Endodermal cell (in vitro differentiated cells): ENCODE measurements around the gene SEC24D. TPM values are rescaled to one million over a fixed set of nuclear protein-coding genes. Genes with fewer than 3 reads are reported as not detected.

ENCODE experiments used
- DNase-seq: peaks from one replicate; pipeline ENCODE4 v3.0.0-alpha.2; 2017
- H3K27ac ChIP-seq: 2 replicates; pipeline ENCODE4 v1.5.1; 2013; ENCODE audit warnings: mild to moderate bottlenecking, low read depth, low read length, moderate library complexity
- H3K27me3 ChIP-seq: 2 replicates; pipeline ENCODE4 v1.6.1; 2013; ENCODE audit warnings: mild to moderate bottlenecking, low read length, moderate library complexity; ENCODE audit not compliant: insufficient read depth, control insufficient read depth, poor library complexity, severe bottlenecking
- H3K36me3 ChIP-seq: 2 replicates; pipeline ENCODE4 v1.7.0; 2013; ENCODE audit warnings: mild to moderate bottlenecking, low read length, moderate library complexity; ENCODE audit not compliant: control insufficient read depth, insufficient read depth
- H3K4me1 ChIP-seq: one replicate; pipeline ENCODE4 v1.7.0; 2013; ENCODE audit warnings: low read length; ENCODE audit not compliant: control insufficient read depth, insufficient read depth
- H3K4me3 ChIP-seq: 2 replicates; pipeline ENCODE4 v1.5.1; 2013; ENCODE audit warnings: mild to moderate bottlenecking, low read length, moderate library complexity
- H3K9ac ChIP-seq: 2 replicates; pipeline ENCODE4 v1.6.1; 2013; ENCODE audit warnings: mild to moderate bottlenecking, low read length, moderate library complexity; ENCODE audit not compliant: poor library complexity, severe bottlenecking; ENCODE audit errors: extremely low read depth
- H3K9me3 ChIP-seq: 2 replicates; pipeline ENCODE4 v1.6.1; 2013; ENCODE audit warnings: mild to moderate bottlenecking, low read length, moderate library complexity; ENCODE audit not compliant: control insufficient read depth
- H3K27ac Mint-ChIP-seq: 2 replicates; pipeline ENCODE4 v1.8.0; 2020; ENCODE audit warnings: mixed read lengths
- H3K27me3 Mint-ChIP-seq: 2 replicates; pipeline ENCODE4 v1.8.0; 2021; ENCODE audit warnings: mild to moderate bottlenecking, mixed read lengths; ENCODE audit not compliant: insufficient read depth
- H3K36me3 Mint-ChIP-seq: 2 replicates; pipeline ENCODE4 v1.8.0; 2020; ENCODE audit warnings: low read depth, mixed read lengths
- H3K4me1 Mint-ChIP-seq: 2 replicates; pipeline ENCODE4 v1.8.0; 2020; ENCODE audit warnings: mixed read lengths
- H3K4me3 Mint-ChIP-seq: 2 replicates; pipeline ENCODE4 v1.8.0; 2020; ENCODE audit warnings: mild to moderate bottlenecking, moderate library complexity, mixed read lengths
- H3K9me3 Mint-ChIP-seq: 2 replicates; pipeline ENCODE4 v1.8.0; 2020; ENCODE audit warnings: mild to moderate bottlenecking, mixed read lengths
- WGBS, 2 experiments: methylation state at CpG; one replicate each; pipeline versions ENCODE4 v1.1.5 to v1.1.7; 2013; ENCODE audit warnings: missing lambda C conversion rate in 2 of 2, mixed read lengths in 1 of 2; ENCODE audit not compliant: insufficient coverage in 1 of 2, insufficient read length in 1 of 2; 5-methylcytosine and 5-hydroxymethylcytosine counted together
- total RNA-seq, 2 donors: library from RNA; stranded (reverse); fragmentation: NEBNext Ultra II Directional in 1 of 2; extraction: Animal tissue kit (Norgen Biotek cat#: 25700) in 1 of 2; gene quantifications; 2 replicates in 1 of 2; 3 replicates in 1 of 2; pipeline ENCODE4 v1.2.1, GENCODE V29; 2021
- TF ChIP-seq, protein P1 (sequence below): fragments of 200-600 bp; sonication (generic); conservative IDR thresholded peaks from 2 replicates; pipeline ENCODE4 v1.5.0; 2021; ENCODE audit warnings: antibody characterized with exemption, mild to moderate bottlenecking

SEC24D gene
- total RNA-seq, 2 donors from 2014 or later, result 40.4 to 42.8 TPM

DNA sequence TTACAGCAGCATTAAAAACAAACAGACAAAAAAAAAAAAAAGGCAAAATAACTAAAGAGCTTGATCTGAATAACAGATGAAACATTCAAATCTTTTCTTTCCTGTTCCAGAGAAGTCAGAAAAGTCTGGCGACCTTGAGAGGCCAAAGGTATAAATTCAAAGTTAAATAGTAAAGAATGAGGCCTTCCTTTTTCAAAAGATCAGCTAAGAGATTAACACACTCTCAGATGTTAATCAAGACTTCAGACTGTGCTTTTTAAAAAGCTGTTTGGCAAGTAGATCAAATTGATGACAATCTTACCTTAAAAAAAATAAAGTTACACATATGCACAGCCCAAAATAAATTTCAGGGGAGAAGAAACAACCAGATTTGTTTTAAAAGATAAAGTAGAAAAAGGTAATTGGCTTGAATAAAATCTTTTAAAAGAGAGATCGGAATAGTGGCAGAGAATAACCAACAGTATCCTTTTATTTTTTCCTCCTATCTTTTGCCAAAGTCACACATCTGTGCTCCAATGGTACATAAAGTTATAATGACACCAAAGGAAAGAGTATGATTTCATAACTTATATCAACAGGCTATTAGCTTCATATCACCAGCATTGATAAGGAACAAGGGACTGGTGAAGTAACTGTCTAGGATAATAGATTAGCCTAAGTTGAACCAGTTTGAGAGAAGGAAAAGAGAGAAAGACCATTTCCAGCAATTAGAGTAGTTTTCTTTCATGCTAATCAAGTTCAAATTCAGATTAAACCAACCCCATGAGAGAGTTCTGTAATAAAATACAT lies 80.3 kb downstream of the SEC24D start:
- TF ChIP-seq, protein P1, sequence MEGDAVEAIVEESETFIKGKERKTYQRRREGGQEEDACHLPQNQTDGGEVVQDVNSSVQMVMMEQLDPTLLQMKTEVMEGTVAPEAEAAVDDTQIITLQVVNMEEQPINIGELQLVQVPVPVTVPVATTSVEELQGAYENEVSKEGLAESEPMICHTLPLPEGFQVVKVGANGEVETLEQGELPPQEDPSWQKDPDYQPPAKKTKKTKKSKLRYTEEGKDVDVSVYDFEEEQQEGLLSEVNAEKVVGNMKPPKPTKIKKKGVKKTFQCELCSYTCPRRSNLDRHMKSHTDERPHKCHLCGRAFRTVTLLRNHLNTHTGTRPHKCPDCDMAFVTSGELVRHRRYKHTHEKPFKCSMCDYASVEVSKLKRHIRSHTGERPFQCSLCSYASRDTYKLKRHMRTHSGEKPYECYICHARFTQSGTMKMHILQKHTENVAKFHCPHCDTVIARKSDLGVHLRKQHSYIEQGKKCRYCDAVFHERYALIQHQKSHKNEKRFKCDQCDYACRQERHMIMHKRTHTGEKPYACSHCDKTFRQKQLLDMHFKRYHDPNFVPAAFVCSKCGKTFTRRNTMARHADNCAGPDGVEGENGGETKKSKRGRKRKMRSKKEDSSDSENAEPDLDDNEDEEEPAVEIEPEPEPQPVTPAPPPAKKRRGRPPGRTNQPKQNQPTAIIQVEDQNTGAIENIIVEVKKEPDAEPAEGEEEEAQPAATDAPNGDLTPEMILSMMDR, result no peak
- no peaks in the 10 kb centered on the region for H3K9me3 ChIP-seq
- no peaks in the 10 kb centered on the region for H3K4me1 ChIP-seq
- H3K27me3 ChIP-seq, result no peaks in the 10 kb centered on the region
- peaks cover 13% of the 10 kb centered on the region for H3K4me1 Mint-ChIP-seq
- no peak for DNase-seq
- H3K36me3 Mint-ChIP-seq, result peaks cover 15% of the 10 kb centered on the region
- H3K27ac Mint-ChIP-seq, result peak overlapping the region; percentile 41
- H3K27ac ChIP-seq, result no peak overlapping the region
- H3K27me3 Mint-ChIP-seq, result no peaks in the 10 kb centered on the region
- H3K9me3 Mint-ChIP-seq, result no peaks in the 10 kb centered on the region
- no peak overlapping the region for H3K4me3 ChIP-seq
- H3K36me3 ChIP-seq, result peaks cover 50% of the 10 kb centered on the region
- H3K4me3 Mint-ChIP-seq, result no peak overlapping the region
- WGBS, 2 experiments, result 74 to 100% methylated on average over 1 to 2 of the region's 2 CpGs
- H3K9ac ChIP-seq, result no peak overlapping the region

DNA sequence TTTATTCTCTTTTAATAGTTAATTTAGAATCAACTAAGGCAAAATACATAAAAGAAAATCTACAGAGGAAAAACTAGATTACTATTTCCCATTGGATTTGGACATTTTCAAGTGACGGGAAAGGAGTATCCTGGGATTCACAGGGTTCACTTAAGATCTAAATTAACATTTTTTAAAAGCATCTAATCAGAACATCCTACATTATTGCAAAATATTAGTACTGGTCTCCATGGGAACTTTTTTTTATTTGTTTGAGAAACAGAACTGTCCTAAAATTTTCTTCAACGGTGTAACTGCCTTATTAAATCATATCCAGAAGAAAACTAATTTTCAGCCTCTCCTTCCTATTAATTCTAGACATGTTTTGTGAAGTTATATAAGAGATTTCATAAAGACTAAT lies 81.0 kb downstream of the SEC24D start:
- Histone ChIP-seq H3K27me3 (no peaks in the 10 kb centered on the region), H3K9me3 (no peaks in the 10 kb centered on the region), H3K9ac (no peak overlapping the region), H3K27ac (no peak overlapping the region), H3K4me1 (no peaks in the 10 kb centered on the region), H3K4me3 (no peak overlapping the region), H3K36me3 (peaks cover 58% of the 10 kb centered on the region)
- peak overlapping the region; percentile 41 for H3K27ac Mint-ChIP-seq
- 93% methylated on average over 2 of the region's 2 CpGs; no CpG with 5 or more reads in 1 of the 2 experiments for WGBS, 2 experiments
- no peak for DNase-seq
- H3K9me3 Mint-ChIP-seq, result no peaks in the 10 kb centered on the region
- peaks cover 15% of the 10 kb centered on the region for H3K36me3 Mint-ChIP-seq
- TF ChIP-seq, protein P1, result no peak
- no peak overlapping the region for H3K4me3 Mint-ChIP-seq
- H3K27me3 Mint-ChIP-seq, result no peaks in the 10 kb centered on the region
- H3K4me1 Mint-ChIP-seq, result peaks cover 13% of the 10 kb centered on the region

DNA sequence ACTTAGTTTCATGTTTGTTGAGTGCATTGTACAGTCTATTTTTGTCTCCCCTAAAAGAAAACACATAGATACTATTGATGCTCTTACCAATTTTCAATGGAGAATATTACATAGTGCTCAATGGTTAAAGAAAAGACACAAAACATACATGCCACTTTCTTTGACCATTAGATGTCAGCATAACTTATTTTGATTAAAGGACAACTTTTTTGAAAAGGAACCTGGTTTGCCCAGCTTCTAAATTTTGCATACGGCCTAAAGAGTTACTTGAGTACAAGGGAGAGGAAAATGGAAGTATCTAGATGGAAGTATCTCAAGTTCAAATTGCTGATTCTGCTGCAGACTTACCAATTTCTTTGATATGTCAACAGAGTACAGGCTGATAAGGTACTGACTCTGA lies 82.2 kb downstream of the SEC24D start:
- Histone ChIP-seq H3K27ac (no peak overlapping the region), H3K4me3 (no peak overlapping the region), H3K4me1 (no peaks in the 10 kb centered on the region), H3K27me3 (no peaks in the 10 kb centered on the region), H3K36me3 (peaks cover 69% of the 10 kb centered on the region), H3K9ac (no peak overlapping the region), H3K9me3 (no peaks in the 10 kb centered on the region)
- Mint-ChIP-seq H3K27ac (no peak overlapping the region), H3K4me1 (peaks cover 13% of the 10 kb centered on the region), H3K9me3 (no peaks in the 10 kb centered on the region), H3K4me3 (no peak overlapping the region), H3K36me3 (peaks cover 15% of the 10 kb centered on the region), H3K27me3 (no peaks in the 10 kb centered on the region)
- DNase-seq, result no peak
- WGBS, 2 experiments, result 95% methylated on average over 1 of the region's 1 CpG; no CpG with 5 or more reads in 1 of the 2 experiments
- TF ChIP-seq, protein P1, result no peak
